IPS-NIHi7 (cell line): Measurements from ENCODE around the gene CD248.
"Not testable (repeated sequence)": the region's sequence is repeated elsewhere in the genome, so short reads cannot be mapped to it uniquely, and the experiment has no call there.

Source experiments
- DNase-seq: peaks from one replicate; pipeline ENCODE4 v3.0.0; 2012; ENCODE audit warnings: mixed read lengths; ENCODE audit errors: extremely low spot score

Gene CD248

DNA sequence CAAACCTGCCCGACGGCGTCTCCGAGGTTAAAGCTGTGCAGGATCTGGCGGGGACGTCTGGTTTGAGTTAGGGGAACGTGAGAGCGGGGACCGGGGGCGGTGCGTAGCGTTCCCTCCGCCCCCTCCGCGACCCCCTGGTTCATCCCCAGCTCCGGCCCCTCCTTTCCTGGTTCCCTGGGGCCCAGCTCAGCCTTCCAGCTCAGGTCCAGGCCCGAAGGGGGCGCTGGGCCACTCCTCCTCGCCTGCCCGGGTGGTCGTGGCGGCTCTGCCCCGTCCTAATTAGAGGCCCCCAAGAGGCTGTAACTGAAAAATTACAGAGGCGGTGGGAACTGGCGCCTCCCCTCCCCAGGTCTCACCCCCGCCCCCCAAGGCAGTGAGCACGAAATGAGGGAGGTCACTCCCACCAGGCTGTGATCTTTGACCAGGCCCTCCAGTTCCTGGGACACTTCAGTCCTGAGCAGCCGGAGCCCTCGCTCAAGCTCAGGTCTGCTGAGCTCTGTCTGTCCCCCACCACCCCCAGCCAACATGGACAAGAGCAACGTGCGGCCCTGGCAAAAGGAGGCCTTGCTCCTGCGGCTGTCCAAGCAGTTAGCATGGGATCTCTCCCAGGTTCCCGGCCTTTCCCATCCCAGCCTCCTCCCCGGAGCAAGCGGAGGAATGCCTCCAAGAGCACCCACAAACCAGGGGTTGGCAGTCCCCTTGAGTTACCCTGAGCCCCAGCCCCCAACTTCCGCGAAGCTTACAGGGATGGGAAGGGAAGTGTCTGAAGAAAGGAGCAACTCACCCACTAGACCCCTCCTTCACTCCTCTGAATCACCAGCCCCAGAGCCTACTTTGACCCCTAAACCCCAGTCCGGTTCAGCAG is 3.3 kb downstream of the CD248 start:
- DNase-seq = peak; percentile 55

DNA sequence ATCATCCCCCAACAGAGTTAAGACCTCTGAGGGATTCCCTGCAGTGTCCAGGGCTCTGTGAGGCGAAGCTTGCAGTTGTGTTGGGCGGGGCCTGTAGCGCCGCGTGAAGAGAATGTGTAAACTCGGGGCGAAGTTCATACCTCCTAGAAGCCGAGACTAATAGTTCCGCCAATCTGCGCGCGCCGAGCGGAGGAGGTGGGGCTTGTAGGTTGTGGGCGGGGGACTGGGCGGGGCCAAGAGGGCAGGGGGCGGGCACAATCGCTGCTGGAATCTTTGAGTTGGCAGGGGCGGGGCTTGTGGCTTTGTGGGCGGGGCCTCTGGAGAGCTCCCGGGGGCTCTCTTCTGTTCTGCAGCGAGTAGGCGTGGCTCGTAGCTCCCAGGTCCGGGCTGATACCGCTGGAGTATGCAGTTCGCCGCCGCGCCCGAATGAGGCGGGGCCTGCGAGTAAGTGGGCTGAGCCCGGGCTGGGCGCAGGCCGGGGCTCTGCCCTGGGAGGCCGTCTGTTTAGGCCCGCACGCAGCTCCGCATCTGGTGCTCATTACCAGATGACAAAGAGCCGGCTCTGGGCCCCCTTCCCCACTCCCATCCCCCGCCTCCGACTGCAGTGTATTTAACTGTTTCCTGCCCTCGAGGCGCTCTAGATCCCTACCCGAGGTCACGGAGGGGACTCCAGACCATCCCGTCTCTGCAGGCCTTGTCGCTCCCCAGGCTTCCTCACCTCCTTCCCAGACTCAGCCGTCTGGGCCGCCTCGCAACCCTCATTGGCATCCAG is 4.1 kb downstream of the CD248 start:
- DNase-seq = peak; percentile 96

DNA sequence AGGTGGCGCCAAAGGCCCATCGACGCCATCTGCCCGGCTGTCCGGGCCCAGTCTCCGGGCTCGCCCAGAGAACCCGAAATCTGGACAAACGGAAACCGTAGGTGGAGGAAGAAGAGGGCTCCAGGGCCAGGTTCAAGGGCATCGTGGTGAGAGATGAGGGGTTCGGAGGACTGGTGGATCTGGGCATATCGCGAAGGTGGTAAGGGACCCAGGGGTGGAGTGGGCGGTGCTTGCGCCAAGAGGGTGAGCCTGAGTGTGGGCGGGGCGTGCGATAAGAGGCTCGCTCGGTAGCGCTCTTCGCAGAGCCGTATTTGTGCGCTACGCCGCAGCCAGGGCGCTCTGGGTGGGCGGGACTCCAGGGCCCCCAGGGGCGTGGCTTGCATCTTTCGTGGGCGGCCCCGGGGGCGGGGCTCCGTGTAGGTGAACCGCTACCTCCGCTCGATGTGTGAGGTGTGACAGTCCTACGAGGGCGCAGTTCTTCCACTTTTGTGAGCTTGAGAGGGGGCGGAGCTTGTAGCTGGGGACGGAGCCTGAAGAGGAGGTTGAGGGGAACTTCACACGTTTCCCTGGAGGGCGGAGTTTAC is 4.8 kb downstream of the CD248 start:
- DNase-seq = peak; percentile 83

DNA sequence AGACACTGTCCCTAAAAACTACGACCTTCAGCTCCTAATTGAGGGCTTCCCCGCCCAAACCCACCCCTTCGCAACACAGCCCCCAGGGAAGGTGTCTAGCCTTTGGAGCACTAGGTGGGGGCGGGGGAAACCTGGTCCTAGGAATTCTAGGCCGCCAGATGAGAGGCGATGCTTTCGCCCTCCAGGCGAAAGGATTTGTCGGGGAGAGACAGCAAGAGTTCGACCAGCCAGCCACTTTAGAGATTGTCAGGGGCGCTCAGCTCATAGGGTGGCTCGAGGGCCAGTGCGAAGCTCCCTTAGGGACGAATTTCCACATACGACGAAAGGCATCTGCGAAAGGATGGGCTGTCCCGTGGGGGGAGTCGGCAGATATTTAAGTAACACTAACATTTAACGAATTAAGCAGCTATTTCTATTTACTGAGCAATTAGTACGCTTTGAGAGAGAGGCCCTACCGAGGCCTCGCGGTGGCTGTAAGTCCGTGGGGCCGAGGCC is 5.3 kb downstream of the CD248 start:
- DNase-seq = no peak

DNA sequence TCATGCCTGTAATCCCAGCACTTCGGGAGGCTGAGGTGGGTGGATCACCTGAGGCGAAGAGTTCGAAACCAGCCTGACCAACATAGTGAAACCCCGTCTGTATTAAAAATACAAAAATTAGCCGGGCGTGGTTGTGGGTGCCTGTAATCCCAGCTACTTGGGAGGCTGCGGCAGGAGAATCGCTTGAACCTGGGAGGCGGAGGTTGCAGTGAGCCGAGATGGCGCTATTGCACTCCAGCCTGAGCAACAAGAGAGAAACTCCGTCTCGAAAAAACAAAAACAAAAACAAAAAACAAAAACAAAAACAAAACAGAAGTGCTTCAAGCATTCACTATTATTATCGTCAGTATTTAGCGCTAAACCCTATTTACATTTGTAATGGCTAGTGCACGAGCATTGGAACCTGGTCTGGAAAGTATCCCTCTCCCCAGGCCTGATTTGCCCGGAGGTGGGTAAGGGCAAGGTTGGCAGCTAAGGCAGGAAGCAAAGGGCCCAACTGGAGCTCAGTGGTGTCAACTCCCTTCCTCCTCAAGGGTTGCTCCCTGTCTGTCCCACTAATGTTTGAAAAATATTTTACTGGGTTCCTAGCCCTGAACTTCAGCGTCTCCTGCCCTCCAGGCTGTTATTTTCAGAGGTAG is 5.9 kb downstream of the CD248 start:
- not testable (repeated sequence) for DNase-seq

DNA sequence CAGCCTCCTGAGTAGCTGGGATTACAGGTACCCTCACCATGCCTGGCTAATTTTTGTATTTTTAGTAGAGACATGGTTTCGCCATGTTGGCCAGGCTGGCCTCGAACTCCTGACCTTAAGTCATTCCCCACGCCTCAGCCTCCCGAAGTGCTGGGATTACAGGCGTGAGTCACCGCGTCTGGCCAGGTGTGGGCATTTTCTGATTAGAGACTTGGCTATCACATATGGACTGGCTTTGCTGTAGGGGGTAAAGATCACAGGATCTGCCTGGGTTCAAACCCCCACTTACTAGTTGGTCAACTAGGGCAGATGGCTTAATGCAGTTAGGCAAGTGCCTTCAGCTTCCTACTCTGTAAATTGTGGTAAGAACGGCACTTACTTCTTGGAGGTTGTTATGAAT is 6.5 kb downstream of the CD248 start:
- DNase-seq = no peak

DNA sequence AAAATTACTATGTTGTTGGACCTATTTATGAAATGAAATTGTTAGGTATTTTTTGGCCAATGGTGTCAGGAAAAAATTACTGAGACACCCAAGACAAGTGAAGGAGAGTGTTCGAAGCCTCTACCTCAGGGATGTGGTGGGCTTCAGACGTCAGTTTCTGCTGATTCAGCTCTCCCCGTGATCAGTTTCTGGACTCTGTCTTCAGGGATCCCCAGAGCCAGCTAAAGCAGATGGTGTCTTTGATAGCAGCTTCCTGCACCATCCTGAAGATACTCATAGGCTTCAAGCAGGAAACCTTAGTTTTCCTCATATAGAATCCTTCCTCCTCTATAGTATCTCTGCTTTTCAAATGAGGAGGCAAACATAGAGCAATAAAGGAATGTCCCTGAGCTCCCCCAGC is 7.4 kb downstream of the CD248 start:
- no peak for DNase-seq

DNA sequence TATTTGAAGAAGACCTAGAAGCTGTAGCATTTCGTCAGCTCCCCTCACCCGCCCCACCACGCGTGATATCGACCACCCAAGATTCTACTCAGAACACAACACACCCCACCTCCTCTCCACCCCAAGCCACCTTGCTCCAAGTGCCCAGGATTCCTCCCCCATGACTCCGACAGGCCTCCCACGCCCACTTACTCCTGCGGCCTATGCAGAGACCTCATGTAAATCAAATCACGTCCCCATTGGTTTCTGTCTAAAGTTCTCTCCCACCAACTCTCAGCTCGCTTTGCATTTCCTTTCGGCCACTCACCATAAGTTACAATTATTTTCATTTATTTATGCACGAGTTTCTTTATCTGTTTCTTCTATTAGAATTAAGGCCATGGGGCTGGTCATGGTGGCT is 14.2 kb downstream of the CD248 start:
- no peak for DNase-seq

DNA sequence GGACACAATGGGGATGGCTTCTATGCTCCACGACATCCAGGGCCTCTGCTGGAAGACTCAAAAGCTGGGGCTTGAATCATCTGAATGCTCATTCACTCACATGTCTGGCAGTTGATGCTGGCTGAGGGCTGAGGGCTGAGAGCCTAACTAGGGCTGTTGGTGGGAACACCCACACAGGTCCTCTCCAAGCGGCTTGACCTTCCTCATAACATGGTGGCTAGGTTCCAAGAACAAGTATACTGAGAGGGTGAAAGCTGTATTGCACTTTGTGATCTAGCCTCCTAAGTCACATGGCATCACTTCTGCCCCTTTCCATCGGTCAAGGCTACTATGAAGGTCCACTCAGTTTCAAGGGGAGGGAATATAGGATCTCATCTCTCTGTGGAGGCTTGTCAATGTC is 17.7 kb downstream of the CD248 start:
- no peak for DNase-seq

DNA sequence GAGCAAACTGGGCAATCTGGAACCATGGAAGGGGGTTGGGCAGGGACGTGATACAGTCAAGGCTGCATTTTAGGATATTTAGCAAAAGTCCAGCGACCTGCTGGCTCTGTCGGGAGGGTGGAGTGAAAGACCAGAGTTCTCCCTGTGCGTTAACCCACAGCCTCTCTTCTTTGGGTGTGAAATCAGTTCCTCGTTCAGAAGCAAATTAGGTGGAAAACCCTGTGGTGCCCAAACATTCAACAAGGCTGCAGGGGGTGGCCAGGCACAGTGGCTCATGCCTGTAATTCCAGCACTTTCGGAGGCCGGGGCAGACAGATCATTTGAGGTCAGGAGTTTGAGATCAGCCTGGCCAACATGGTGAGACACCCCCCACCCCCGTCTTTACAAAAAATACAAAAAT is 19.2 kb downstream of the CD248 start:
- no peak for DNase-seq

DNA sequence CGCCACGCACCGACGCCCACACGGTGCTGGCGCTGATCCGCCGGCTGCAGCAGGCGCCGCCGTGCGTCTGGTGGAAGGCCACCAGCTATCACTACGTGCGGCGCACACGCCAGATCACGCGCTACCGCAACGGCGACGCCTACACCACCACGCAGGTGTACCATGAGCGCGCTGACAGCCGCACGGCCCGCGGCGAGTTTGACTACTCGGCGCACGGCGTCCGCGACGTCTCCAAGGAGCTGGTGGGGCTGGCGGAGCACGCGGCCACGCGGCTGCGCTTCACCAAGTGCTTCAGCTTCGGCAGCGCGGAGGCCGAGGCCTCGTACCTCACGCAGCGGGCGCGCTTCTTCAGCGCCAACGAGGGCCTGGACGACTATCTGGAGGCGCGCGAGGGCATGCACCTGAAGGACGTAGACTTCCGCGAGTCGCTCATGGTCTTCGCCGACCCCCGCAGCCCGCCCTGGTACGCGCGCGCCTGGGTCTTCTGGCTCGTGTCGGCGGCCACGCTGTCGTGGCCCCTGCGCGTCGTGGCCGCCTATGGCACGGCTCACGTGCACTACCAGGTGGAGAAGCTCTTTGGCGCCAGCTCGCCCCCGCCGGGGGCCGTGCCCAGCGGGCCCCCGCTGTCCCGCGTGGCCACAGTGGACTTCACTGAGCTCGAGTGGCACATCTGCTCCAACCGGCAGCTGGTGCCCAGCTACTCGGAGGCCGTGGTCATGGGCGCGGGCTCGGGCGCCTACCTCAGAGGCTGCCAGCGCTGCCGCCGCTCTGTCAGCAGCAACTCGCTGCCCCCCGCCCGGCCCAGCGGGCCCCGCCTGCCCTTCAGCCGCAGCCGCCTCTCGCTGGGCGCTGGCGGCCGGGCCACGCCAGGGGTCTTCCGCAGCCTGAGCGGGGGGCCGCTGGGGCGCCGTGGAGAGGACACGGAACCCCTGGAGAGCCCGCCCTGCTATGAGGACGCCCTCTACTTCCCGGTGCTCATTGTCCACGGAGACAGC is 21.9 kb downstream of the CD248 start:
- DNase-seq = no peak

DNA sequence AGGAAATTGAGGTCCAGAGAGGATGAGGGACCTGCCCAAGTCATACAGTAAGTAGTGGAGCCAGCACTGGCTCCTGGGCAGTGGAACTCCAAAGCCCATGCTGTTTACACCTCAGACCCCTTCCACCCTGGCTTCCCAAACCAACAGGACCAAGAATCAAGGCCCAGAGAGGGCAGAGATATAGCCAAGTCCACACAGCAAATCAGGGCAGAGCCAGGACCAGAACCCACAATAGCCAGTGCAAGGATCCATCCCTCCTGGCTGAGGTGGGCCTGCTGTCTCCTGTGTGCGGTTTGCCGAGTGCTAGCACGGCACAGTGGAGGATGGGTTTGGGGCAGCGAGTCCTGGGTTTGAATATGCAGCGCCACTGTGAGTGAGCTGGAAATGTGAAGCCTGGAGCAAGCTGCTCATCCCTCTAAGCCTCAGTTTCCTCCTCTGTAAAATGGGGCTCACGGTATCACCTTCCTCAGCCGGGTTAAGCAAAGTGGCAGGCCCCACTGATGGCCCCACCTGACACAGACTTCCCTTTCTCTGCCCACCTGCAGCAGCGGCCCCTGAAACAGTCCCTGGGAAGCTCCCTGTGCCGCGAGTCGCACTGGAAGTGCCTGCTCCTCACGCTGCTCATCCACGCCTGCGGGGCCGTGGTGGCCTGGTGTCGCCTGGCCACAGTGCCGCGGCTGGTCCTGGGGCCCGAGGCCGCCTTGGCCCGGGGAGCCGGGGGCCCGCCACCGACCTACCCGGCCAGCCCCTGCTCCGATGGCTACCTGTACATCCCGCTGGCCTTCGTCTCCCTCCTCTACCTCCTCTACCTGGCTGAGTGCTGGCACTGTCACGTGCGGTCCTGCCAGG is 22.8 kb downstream of the CD248 start:
- no peak for DNase-seq

DNA sequence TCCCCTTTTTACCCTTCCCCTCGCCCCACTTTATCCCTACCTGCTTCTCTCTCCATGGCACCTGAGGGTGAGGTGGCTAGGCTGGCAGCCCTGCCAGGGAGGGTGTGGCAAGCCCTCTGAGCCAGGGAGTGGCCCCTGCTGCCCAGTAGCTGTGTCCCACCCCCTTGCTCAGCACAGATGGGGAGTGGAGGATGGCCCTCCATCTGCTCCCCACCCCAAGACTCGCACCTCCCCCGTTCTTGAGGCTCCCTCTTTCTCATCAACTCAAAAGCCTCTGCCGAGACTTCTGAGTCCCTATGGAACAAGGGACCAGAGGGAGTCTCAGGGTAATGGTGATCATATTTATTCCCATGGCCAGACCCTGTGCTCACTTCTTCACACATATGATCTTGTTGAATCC is 23.5 kb downstream of the CD248 start:
- no peak for DNase-seq

DNA sequence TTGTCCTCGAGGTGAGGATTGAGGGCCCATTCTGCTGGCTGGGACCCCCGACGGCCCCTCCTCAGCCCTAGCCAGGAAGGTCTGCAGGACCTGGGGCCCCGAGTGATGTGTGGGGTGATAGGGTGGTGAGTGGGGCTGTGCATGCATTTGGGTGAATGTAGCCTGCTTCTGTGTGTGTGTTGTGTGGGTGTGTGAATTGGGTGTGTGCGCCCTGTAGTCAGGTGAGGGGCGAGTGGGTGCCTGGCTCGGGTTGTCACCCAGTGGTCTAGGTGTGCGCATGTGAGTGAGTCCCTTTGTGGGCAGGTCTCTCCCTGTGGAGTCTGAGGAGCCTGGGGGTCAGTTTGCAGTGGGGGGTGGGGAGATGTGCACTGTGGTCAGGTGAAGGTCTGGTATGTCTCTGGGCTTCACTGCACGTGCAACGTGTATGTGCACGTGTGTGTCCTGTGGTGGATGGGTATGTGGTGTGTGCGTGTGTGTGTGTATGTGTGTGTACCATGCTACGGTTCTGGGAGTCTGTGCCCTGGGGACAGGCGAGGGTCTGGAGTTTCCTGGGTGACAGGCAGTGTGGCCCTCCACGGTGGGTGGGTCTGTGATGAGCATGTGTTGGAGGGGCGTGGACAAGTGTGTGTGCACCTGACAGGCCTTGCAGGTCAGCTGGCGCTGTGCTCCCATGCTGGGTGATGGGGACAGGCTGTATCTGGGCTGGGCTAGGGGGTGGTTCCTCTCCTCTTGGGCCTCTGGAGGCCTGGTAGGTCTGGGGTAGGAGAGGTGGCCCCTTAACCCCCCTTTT is 24.1 kb downstream of the CD248 start:
- DNase-seq = no peak

DNA sequence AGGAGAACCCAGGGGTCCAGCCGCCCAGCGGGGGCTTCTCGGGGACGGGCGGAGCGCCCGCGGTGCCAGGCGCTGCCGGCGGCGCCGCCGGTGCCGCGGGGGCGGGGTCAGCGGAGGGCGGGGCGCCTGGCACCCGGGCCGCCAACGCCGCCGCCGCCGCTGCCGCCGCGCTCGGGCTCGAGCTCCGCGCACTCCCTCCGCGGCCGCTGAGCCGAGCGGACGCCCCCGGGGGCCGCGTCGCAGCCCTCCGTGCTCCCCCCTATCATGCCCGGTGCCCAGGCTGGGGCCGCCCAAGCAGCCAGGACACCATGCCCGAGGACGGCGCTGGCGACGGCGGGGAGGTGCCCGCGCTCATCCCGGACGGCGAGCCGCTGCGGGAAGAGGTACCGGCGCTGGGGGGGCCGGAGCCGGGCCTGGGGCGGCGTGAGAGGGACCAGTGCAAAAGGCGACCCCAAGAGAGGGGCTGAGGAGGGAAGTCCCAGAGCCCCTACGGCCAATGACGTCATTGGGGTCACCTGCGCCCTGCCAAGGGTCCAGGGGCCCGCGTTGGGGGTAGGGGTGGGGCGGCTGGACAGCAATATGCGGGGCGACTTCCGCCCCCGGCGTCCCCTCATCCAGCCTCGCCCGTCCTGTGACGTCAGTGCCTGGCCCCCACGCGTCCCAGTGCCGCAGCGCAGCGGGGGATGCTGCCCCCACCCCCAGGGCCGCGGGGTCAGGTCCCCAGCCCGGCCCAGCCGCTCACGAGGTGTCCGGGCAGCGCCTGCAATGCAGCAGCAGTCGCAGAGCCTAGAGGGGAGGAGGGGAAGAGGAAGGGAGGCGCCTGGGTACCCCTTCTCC is 24.9 kb downstream of the CD248 start, which contains the start of gene TMEM151A:
TMEM151A (plus strand) TSS at position 189 of the 837 bp plus-strand sequence; CDS start at position 309, 120 bp downstream.
- DNase-seq = no peak

DNA sequence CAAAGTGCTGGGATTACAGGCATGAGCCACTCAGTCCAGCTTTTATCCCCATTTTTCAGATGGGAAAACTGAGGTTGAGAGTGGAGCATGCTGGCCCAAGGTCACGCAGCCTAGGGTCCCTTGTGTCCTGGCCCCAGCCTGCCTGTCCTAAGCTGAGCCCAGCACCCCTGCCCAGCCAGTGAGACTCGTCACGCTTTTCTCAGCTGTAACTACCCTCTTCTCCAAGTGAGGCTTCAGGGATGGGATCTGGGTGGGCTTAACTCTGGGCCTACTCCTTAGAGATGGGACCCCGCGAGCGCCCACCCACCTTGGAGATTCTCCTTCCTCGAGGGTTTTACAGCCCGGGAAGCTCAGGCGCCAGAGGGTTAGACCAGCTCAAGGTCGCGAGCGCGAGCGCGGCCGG is 25.5 kb downstream of the CD248 start:
- no peak for DNase-seq

DNA sequence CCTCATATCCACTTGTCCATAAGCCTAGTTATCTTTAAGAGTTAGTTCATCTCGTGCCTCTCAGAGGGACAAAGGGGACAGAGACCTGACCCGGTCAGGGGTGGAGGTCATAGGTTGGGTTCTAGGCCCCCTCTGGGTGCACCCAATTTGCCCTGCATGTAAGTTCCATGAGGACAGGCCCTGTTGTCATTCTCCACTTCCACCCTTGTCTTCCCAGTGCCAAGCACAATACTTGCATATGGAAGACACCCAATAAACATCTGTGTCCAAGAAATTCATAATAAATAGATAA is 26.6 kb downstream of the CD248 start:
- DNase-seq = no peak
